ENCODE data around the gene FNDC5. TPM values are rescaled to one million over a fixed set of nuclear protein-coding genes. Genes with fewer than 3 reads are reported as not detected.

FNDC5 gene
- total RNA-seq, 2 experiments from 2014 or later = not detected

- H3K27ac Mint-ChIP-seq = no peak overlapping the region
- intact Hi-C loops (cut with DNase I, micrococcal nuclease) = no loop called here
- peaks cover 93% of the 10 kb centered on the region for H3K27me3 Mint-ChIP-seq
These were observed 20.9 kb upstream of the FNDC5 start for GRCh38 chr1:32891630-32892029.

GRCh38 chr1:32891241-32891570 is 20.5 kb upstream of the FNDC5 start:
- no peak overlapping the region for H3K4me3 ChIP-seq (ENCODE audit: low read length)
- H3K4me3 Mint-ChIP-seq = peak overlapping the region; percentile 20
- DNase-seq (no peak), ATAC-seq (ENCODE audit: poor library complexity) (no peak)
- peaks cover 58 to 90% of the 10 kb centered on the region in 2 experiments for H3K27me3 ChIP-seq (ENCODE audit: control insufficient read depth in 1 of 2, insufficient read depth in 2 of 2, low read length in 2 of 2)
- H3K4me1 ChIP-seq (ENCODE audit: insufficient read depth, low read length) = peaks cover 24% of the 10 kb centered on the region
- intact Hi-C loops (cut with DNase I, micrococcal nuclease) = no loop called here
- H3K27ac ChIP-seq (ENCODE audit: low read depth in 1 of 2, low read length in 2 of 2) = no peak overlapping the region
- H3K27ac Mint-ChIP-seq = no peak overlapping the region
- no peaks in the 10 kb centered on the region for H3K36me3 Mint-ChIP-seq (ENCODE audit: low read depth)
- CTCF ChIA-PET = no interaction called here
- H3K9me3 Mint-ChIP-seq = no peaks in the 10 kb centered on the region
- peaks cover 15% of the 10 kb centered on the region for H3K4me1 Mint-ChIP-seq (ENCODE audit: low read depth)
- POLR2A ChIA-PET = no interaction called here
- peaks cover 0 to 28% of the 10 kb centered on the region in 2 experiments for H3K9me3 ChIP-seq (ENCODE audit: control insufficient read depth in 1 of 2, insufficient read depth in 1 of 2, low read length in 2 of 2)
- peaks cover 91% of the 10 kb centered on the region for H3K27me3 Mint-ChIP-seq
- TF ChIP-seq CTCF (IDR thresholded peaks at IDR 0.05) = no peak
- H3K36me3 ChIP-seq (ENCODE audit: insufficient read depth, low read length) = no peaks in the 10 kb centered on the region

More at GRCh38 chr1:32891630-32892029, 20.9 kb upstream of the FNDC5 start:
- Histone ChIP-seq H3K36me3 (ENCODE audit: insufficient read depth, low read length) (no peaks in the 10 kb centered on the region), H3K9me3 (ENCODE audit: control insufficient read depth in 1 of 2, insufficient read depth in 1 of 2, low read length in 2 of 2) (peaks cover 0 to 26% of the 10 kb centered on the region in 2 experiments), H3K4me3 (ENCODE audit: low read length) (no peak overlapping the region), H3K27me3 (ENCODE audit: control insufficient read depth in 1 of 2, insufficient read depth in 2 of 2, low read length in 2 of 2) (peaks cover 58 to 90% of the 10 kb centered on the region in 2 experiments), H3K4me1 (ENCODE audit: insufficient read depth, low read length) (peaks cover 21% of the 10 kb centered on the region), H3K27ac (ENCODE audit: low read depth in 1 of 2, low read length in 2 of 2) (no peak overlapping the region)
- CTCF ChIA-PET = no interaction called here
- no peak for ATAC-seq (ENCODE audit: poor library complexity)
- no peak for TF ChIP-seq CTCF (IDR thresholded peaks at IDR 0.05)
- no peak overlapping the region for H3K4me3 Mint-ChIP-seq
- no peaks in the 10 kb centered on the region for H3K9me3 Mint-ChIP-seq
- DNase-seq = no peak
- no peaks in the 10 kb centered on the region for H3K36me3 Mint-ChIP-seq (ENCODE audit: low read depth)
- POLR2A ChIA-PET = no interaction called here
- peaks cover 17% of the 10 kb centered on the region for H3K4me1 Mint-ChIP-seq (ENCODE audit: low read depth)

- H3K27ac ChIP-seq (ENCODE audit: low read depth in 1 of 2, low read length in 2 of 2) = no peak overlapping the region
- peaks cover 28% of the 10 kb centered on the region for H3K4me1 ChIP-seq (ENCODE audit: insufficient read depth, low read length)
- no peaks in the 10 kb centered on the region for H3K36me3 Mint-ChIP-seq (ENCODE audit: low read depth)
- H3K27ac Mint-ChIP-seq = no peak overlapping the region
- H3K4me3 ChIP-seq (ENCODE audit: low read length) = no peak overlapping the region
- POLR2A ChIA-PET = no interaction called here
- no peak overlapping the region for H3K4me3 Mint-ChIP-seq
- TF ChIP-seq CTCF (IDR thresholded peaks at IDR 0.05) = no peak
- peaks cover 63 to 90% of the 10 kb centered on the region in 2 experiments for H3K27me3 ChIP-seq (ENCODE audit: control insufficient read depth in 1 of 2, insufficient read depth in 2 of 2, low read length in 2 of 2)
- ATAC-seq (ENCODE audit: poor library complexity) = no peak
- H3K4me1 Mint-ChIP-seq (ENCODE audit: low read depth) = peaks cover 11% of the 10 kb centered on the region
- no peaks in the 10 kb centered on the region for H3K36me3 ChIP-seq (ENCODE audit: insufficient read depth, low read length)
- CTCF ChIA-PET = no interaction called here
- no peak for DNase-seq
- intact Hi-C loops (cut with DNase I, micrococcal nuclease) = no loop called here
- H3K9me3 ChIP-seq (ENCODE audit: control insufficient read depth in 1 of 2, insufficient read depth in 1 of 2, low read length in 2 of 2) = peaks cover 0 to 31% of the 10 kb centered on the region in 2 experiments
- H3K27me3 Mint-ChIP-seq = peaks cover 89% of the 10 kb centered on the region
- H3K9me3 Mint-ChIP-seq = no peaks in the 10 kb centered on the region
These were observed 20.0 kb upstream of the FNDC5 start for GRCh38 chr1:32890516-32891240.

Measured in CD4-positive, alpha-beta T cell (primary cell).